Endothelial cell of umbilical vein (primary cell): ENCODE measurements around the gene SPATA3. TPM values are rescaled to one million over a fixed set of nuclear protein-coding genes. Genes with fewer than 3 reads are reported as not detected.

Source experiments
- BruUV-seq: library from RNA; stranded (reverse); fragments of 400-500 nt; replicated peaks from 2 replicates; lab custom pipeline; 2021; lab: Mats Ljungman, UMichigan
- CTCF ChIA-PET: fragments of 300-600, 350-600 bp; sonication (Branson Sonifier 250); formaldehyde crosslinking; loops from one replicate; lab custom pipeline; 2021; ENCODE audit warnings: antibody characterized with exemption, inconsistent platforms; lab: Charles Lee
- POLR2A ChIA-PET: fragments of 300-600, 350-600 bp; sonication (Branson Sonifier 250); formaldehyde crosslinking; loops from one replicate; lab custom pipeline; 2021; ENCODE audit warnings: antibody characterized with exemption, inconsistent platforms; lab: Charles Lee
- DNase-seq: peaks from one replicate; pipeline ENCODE4 v3.0.0-alpha.2; 2011; ENCODE audit warnings: low read depth, low spot score
- FAIRE-seq: peaks from 2 replicates; lab custom pipeline; 2011; peaks lifted over from hg19 to GRCh38; lab: Jason Lieb, UNC
- H2AFZ ChIP-seq: 2 replicates; pipeline ENCODE4 v1.6.0; 2012; ENCODE audit warnings: low read depth, low read length, control low read depth, inconsistent platforms
- H3K27ac ChIP-seq: 2 replicates; pipeline ENCODE4 v1.5.1; 2011; ENCODE audit warnings: low read depth, mild to moderate bottlenecking, control low read depth, low read length, moderate library complexity; ENCODE audit not compliant: insufficient read depth
- H3K27me3 ChIP-seq, 2 experiments: 2 replicates each; pipeline versions ENCODE4 v1.6.0 to v1.6.1; 2011; ENCODE audit warnings: low read length in 2 of 2, mixed read lengths in 1 of 2; ENCODE audit not compliant: control insufficient read depth in 2 of 2, insufficient read depth in 2 of 2
- H3K36me3 ChIP-seq, 2 experiments: 2 replicates in 1 of 2; 3 replicates in 1 of 2; pipeline ENCODE4 v1.5.1; 2011; ENCODE audit warnings: low read length in 2 of 2, mild to moderate bottlenecking in 1 of 2, moderate library complexity in 1 of 2; ENCODE audit not compliant: control insufficient read depth in 2 of 2, insufficient read depth in 2 of 2; ENCODE audit errors: extremely low read depth in 1 of 2
- H3K4me1 ChIP-seq: 3 replicates; pipeline ENCODE4 v1.5.1; 2011; ENCODE audit warnings: mild to moderate bottlenecking, low read length; ENCODE audit not compliant: control insufficient read depth, insufficient read depth; ENCODE audit errors: extremely low read depth
- H3K4me2 ChIP-seq: 2 replicates; pipeline ENCODE4 v1.6.1; 2011; ENCODE audit warnings: low read length, control low read depth, mixed read lengths; ENCODE audit not compliant: insufficient read depth
- H3K4me3 ChIP-seq, 3 experiments: fragments of 200-600 bp in 1 of 3; sonication (generic), shearing (Covaris generic) in 1 of 3; replicated peaks in 1 of 3; 2 replicates each; pipeline ENCODE4 v1.5.1; 2011 to 2016; ENCODE audit warnings: control low read depth in 3 of 3, low read length in 3 of 3, mild to moderate bottlenecking in 2 of 3, inconsistent platforms in 1 of 3, low read depth in 1 of 3, moderate library complexity in 1 of 3; ENCODE audit not compliant: insufficient read depth in 1 of 3
- H3K79me2 ChIP-seq: 2 replicates; pipeline ENCODE4 v1.6.0; 2012; ENCODE audit warnings: low read length, inconsistent platforms; ENCODE audit not compliant: control insufficient read depth, insufficient read depth
- H3K9ac ChIP-seq: replicated peaks from 2 replicates; pipeline ENCODE3; 2011; ENCODE audit warnings: low read length, control low read depth; ENCODE audit not compliant: insufficient read depth; ENCODE audit errors: extremely low read depth
- H3K9me1 ChIP-seq: replicated peaks from 3 replicates; pipeline ENCODE4 v1.6.0; 2011; ENCODE audit warnings: mild to moderate bottlenecking, low read length; ENCODE audit not compliant: control insufficient read depth, insufficient read depth; ENCODE audit errors: extremely low read depth
- H3K9me3 ChIP-seq: replicated peaks from 2 replicates; pipeline ENCODE4 v1.5.1; 2012; ENCODE audit warnings: low read length, inconsistent platforms; ENCODE audit not compliant: control insufficient read depth, insufficient read depth
- H4K20me1 ChIP-seq: replicated peaks from 2 replicates; pipeline ENCODE3; 2011; ENCODE audit warnings: mild to moderate bottlenecking, low read length; ENCODE audit not compliant: control insufficient read depth, insufficient read depth; ENCODE audit errors: extremely low read depth
- CTCF ChIP-seq, 2 donors: IDR thresholded peaks; 1 replicate in 1 of 2; 2 replicates in 1 of 2; pipeline ENCODE4 v1.5.1; 2011; ENCODE audit warnings: low read length in 2 of 2, mild to moderate bottlenecking in 2 of 2, moderate library complexity in 2 of 2, control low read depth in 1 of 2, inconsistent platforms in 1 of 2, low read depth in 1 of 2; ENCODE audit not compliant: insufficient read depth in 1 of 2; ENCODE audit errors: extremely low read depth in 1 of 2
- EZH2 ChIP-seq: IDR thresholded peaks from 2 replicates; pipeline ENCODE4 v1.6.1; 2012; ENCODE audit warnings: borderline replicate concordance, low read depth, mild to moderate bottlenecking, moderate library complexity, low read length, inconsistent platforms; ENCODE audit not compliant: severe bottlenecking
- FOS ChIP-seq: IDR thresholded peaks from 2 replicates; pipeline ENCODE4 v1.6.1; 2011; ENCODE audit warnings: mild to moderate bottlenecking, low read length, moderate library complexity, borderline replicate concordance; ENCODE audit not compliant: insufficient read depth
- GATA2 ChIP-seq: IDR thresholded peaks from 2 replicates; pipeline ENCODE4 v1.7.0; 2011; ENCODE audit warnings: low read depth, mild to moderate bottlenecking, moderate library complexity, mixed read lengths, low read length; ENCODE audit not compliant: insufficient read length, insufficient read depth
- JUN ChIP-seq: IDR thresholded peaks from 2 replicates; pipeline ENCODE4 v1.6.1; 2011; ENCODE audit warnings: borderline replicate concordance, low read depth; ENCODE audit not compliant: insufficient read length, insufficient read depth
- MYC ChIP-seq: IDR thresholded peaks from one replicate; pipeline ENCODE4 v1.6.1; 2011; ENCODE audit warnings: mild to moderate bottlenecking, low read depth, low read length
- POLR2A ChIP-seq: IDR thresholded peaks from 2 replicates; pipeline ENCODE4 v1.6.1; 2012; ENCODE audit warnings: low read depth, mild to moderate bottlenecking, control low read depth, low read length
- POLR2AphosphoS5 ChIP-seq: IDR thresholded peaks from 2 replicates; pipeline ENCODE4 v1.6.1; 2012; ENCODE audit warnings: low read depth, mild to moderate bottlenecking, control low read depth, low read length, moderate library complexity; ENCODE audit not compliant: insufficient read depth
- dilution Hi-C: fragments of 300-500 bp; cut with MboI; formaldehyde crosslinking; loops from one replicate; pipeline ENCODE4 v1.15.0; 2019; ENCODE audit warnings: low sequenced_read_pairs; ENCODE audit not compliant: extremely low pct_ligation_motif_present
- intact Hi-C: fragments of 100-400 bp; cut with micrococcal nuclease; formaldehyde crosslinking; loops from one replicate; pipeline ENCODE4 v1.10.0; 2022
- polyA plus RNA-seq, 4 experiments: library from polyadenylated mRNA; depleted of rRNA in 3 of 4; stranded (reverse) in 3 of 4; unstranded in 1 of 4; fragments of >200 nt; gene quantifications; 2 replicates each; pipeline versions ENCODE4 v1.2.1 to v1.2.3, GENCODE V29; 2011 to 2012; ENCODE audit warnings: missing spikeins in 1 of 4
- total RNA-seq: library from RNA; stranded (reverse); gene quantifications from 2 replicates; pipeline ENCODE4 v1.2.3, GENCODE V29; 2021
- TF ChIP-seq, protein P1 (sequence below): IDR thresholded peaks from 2 replicates; pipeline ENCODE4 v1.6.1; 2011; ENCODE audit not compliant: insufficient read depth, insufficient read length

Gene SPATA3
- total and polyA plus RNA-seq, 2 donors (not counting 3 experiments of a cell fraction or from before 2014, with no cell fraction given): not detected

- TF ChIP-seq CTCF (IDR thresholded peaks at IDR 0.05; ENCODE audit: extremely low read depth in 1 of 2, insufficient read depth in 1 of 2, low read depth in 1 of 2, low read length in 2 of 2) (no peak), GATA2 (no peak), MYC (no peak), JUN (no peak), FOS (no peak), POLR2AphosphoS5 (no peak), EZH2 (no peak), POLR2A (no peak)
- TF ChIP-seq, protein P1, sequence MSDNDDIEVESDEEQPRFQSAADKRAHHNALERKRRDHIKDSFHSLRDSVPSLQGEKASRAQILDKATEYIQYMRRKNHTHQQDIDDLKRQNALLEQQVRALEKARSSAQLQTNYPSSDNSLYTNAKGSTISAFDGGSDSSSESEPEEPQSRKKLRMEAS: no peak
- Histone ChIP-seq H3K9me3 (no peaks in the 10 kb centered on the region), H4K20me1 (no peaks in the 10 kb centered on the region), H3K27me3 (peaks cover 4 to 5% of the 10 kb centered on the region in 2 experiments), H3K79me2 (no peaks in the 10 kb centered on the region), H3K9ac (no peak overlapping the region), H3K9me1 (no peaks in the 10 kb centered on the region), H3K36me3 (no peaks in the 10 kb centered on the region), H3K4me2 (no peak overlapping the region), H3K4me3 (no peak overlapping the region), H3K4me1 (no peaks in the 10 kb centered on the region), H3K27ac (no peak overlapping the region), H2AFZ (no peak overlapping the region)
- DNase-seq: no peak
- dilution Hi-C loops (no loop called here), intact Hi-C loops (no loop called here)
- ChIA-PET CTCF (interaction anchor here (1.6 kb wide), 1 partner anchor 103 kb away, joined by 4 read pairs; no protein-coding TSS in a partner anchor), POLR2A (no interaction called here)
- no peak for FAIRE-seq
- no TSS peak for BruUV-seq
Observed at GRCh38 chr2:230950874-230951339, 45.0 kb upstream of the SPATA3 start.
